Nephron progenitor cell (in vitro differentiated cells): ENCODE measurements around the gene NSL1.
"Not testable (repeated sequence)": the region's sequence is repeated elsewhere in the genome, so short reads cannot be mapped to it uniquely, and the experiment has no call there.

Source experiments
- DNase-seq: peaks from one replicate; pipeline ENCODE4 v3.0.0; 2021
- H3K27ac Mint-ChIP-seq: 2 replicates; pipeline ENCODE4 v1.8.0; 2021; ENCODE audit warnings: mild to moderate bottlenecking, moderate library complexity, mixed read lengths
- H3K27me3 Mint-ChIP-seq: 2 replicates; pipeline ENCODE4 v1.8.0; 2021; ENCODE audit warnings: mild to moderate bottlenecking, low read depth, mixed read lengths; ENCODE audit not compliant: poor library complexity
- H3K36me3 Mint-ChIP-seq: 2 replicates; pipeline ENCODE4 v1.8.0; 2021; ENCODE audit warnings: low read depth, mixed read lengths
- H3K4me1 Mint-ChIP-seq: 2 replicates; pipeline ENCODE4 v1.8.0; 2021; ENCODE audit warnings: mixed read lengths
- H3K4me3 Mint-ChIP-seq: 2 replicates; pipeline ENCODE4 v1.8.0; 2021; ENCODE audit warnings: mild to moderate bottlenecking, moderate library complexity, mixed read lengths
- H3K9me3 Mint-ChIP-seq: 2 replicates; pipeline ENCODE4 v1.8.0; 2021; ENCODE audit warnings: mild to moderate bottlenecking, moderate library complexity, mixed read lengths
- CTCF ChIP-seq: fragments of 200-600 bp; sonication (generic); IDR thresholded peaks from 2 replicates; pipeline ENCODE4 v1.5.0; 2021; ENCODE audit warnings: antibody characterized with exemption

NSL1 gene

DNA sequence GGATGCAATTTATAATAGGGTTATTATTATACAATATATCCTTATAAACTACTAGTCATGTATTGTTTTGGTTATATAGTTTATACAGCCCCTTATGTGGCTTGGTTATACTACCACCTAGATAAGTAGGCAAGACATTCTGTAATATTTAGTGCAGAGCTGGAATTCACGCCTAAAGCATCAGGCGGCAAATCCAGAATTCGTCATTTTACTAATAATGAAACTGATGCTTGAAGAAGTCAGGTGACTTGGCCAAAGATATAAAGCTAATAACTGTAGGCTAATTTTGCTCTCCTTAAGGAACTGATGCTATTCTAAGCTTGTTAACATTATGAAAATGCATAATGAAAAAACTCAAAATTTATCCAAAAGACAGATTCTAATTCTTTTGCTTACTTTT lies 10.8 kb downstream of the NSL1 start:
- no peak overlapping the region for H3K27ac Mint-ChIP-seq
- H3K4me1 Mint-ChIP-seq: no peaks in the 10 kb centered on the region
- H3K36me3 Mint-ChIP-seq: peaks cover 74% of the 10 kb centered on the region
- peaks cover 24% of the 10 kb centered on the region for H3K9me3 Mint-ChIP-seq
- no peak overlapping the region for H3K4me3 Mint-ChIP-seq
- no peak for TF ChIP-seq CTCF
- DNase-seq: no peak
- H3K27me3 Mint-ChIP-seq: peaks cover 4% of the 10 kb centered on the region

GRCh38 chr1:212779086-212779485 lies 12.5 kb downstream of the NSL1 start:
- not testable (repeated sequence) for DNase-seq, H3K4me3 Mint-ChIP-seq, H3K27ac Mint-ChIP-seq, H3K27me3 Mint-ChIP-seq, H3K4me1 Mint-ChIP-seq
- H3K36me3 Mint-ChIP-seq: peaks cover 79% of the 10 kb centered on the region
- H3K9me3 Mint-ChIP-seq: peaks cover 30% of the 10 kb centered on the region

DNA sequence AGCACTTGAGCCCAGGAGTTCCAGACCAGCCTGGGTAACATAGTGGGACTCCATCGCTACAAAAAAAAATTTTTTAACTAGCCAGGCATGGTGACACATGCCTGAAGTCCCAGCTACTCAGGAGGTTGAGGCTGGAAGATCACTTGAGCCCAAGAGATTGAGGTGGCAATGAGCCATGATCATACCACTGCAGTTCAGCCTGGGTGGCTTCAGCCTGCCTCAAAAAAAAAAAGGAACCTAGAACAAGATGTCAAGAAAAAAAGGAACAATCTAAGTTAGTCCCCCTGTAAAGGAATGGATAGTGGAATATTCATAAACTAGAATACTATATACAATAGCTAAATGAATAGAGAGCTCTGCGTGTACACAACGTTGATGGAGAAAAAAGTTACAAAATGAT lies 14.4 kb downstream of the NSL1 start:
- Mint-ChIP-seq H3K36me3 (peaks cover 79% of the 10 kb centered on the region), H3K4me1 (no peaks in the 10 kb centered on the region)

DNA sequence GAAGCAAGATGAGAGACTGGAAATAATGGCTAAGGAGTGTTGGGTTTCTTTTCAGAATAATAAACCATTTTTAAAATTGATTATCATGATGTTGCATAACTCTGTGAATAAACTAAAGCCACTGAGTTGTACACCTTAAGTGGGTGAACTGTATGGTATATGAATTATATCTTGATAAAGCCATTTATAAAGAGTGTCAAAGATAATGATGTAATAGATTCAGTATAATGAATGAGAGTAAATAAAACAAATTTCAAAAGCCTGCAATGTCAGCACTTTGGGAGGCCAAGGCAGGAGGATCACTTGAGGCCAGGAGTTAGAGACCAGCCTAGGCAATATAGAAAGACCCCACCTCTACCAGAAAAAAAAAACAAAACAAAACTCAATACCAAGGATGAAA lies 16.3 kb downstream of the NSL1 start:
- no peak for DNase-seq
- H3K27ac Mint-ChIP-seq: peak overlapping the region; percentile 53
- H3K9me3 Mint-ChIP-seq: peaks cover 59% of the 10 kb centered on the region
- H3K27me3 Mint-ChIP-seq: peaks cover 6% of the 10 kb centered on the region
- peaks cover 79% of the 10 kb centered on the region for H3K36me3 Mint-ChIP-seq
- no peaks in the 10 kb centered on the region for H3K4me1 Mint-ChIP-seq
- no peak for TF ChIP-seq CTCF
- no peak overlapping the region for H3K4me3 Mint-ChIP-seq

More for the DNA sequence above, 14.4 kb downstream of the NSL1 start:
- no peak for TF ChIP-seq CTCF
- H3K27ac Mint-ChIP-seq: no peak overlapping the region
- H3K9me3 Mint-ChIP-seq: peaks cover 47% of the 10 kb centered on the region
- H3K4me3 Mint-ChIP-seq: no peak overlapping the region
- DNase-seq: no peak
- peaks cover 4% of the 10 kb centered on the region for H3K27me3 Mint-ChIP-seq

DNA sequence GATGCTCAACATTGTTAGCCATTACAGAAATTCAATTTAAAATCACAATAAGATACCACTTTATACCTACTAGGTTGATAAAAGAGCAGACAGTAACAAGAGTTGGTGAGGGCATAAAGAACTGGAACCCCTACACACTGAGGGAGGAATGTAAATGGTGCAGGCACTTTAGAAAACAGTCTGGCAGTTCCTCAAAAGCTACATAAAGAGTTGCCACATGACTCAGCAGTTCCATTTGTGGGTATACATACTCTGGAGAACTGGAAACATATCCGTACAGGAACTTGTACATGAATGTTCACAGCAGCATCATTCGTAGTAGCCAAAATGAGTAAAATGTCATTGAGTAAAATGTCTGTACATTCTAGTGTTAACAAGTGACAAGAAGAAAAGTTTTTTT lies 17.0 kb downstream of the NSL1 start:
- H3K36me3 Mint-ChIP-seq: peaks cover 84% of the 10 kb centered on the region
- no peak for DNase-seq
- peaks cover 9% of the 10 kb centered on the region for H3K27me3 Mint-ChIP-seq
- no peak overlapping the region for H3K4me3 Mint-ChIP-seq
- no peak for TF ChIP-seq CTCF
- no peaks in the 10 kb centered on the region for H3K4me1 Mint-ChIP-seq
- no peak overlapping the region for H3K27ac Mint-ChIP-seq
- H3K9me3 Mint-ChIP-seq: peaks cover 65% of the 10 kb centered on the region

DNA sequence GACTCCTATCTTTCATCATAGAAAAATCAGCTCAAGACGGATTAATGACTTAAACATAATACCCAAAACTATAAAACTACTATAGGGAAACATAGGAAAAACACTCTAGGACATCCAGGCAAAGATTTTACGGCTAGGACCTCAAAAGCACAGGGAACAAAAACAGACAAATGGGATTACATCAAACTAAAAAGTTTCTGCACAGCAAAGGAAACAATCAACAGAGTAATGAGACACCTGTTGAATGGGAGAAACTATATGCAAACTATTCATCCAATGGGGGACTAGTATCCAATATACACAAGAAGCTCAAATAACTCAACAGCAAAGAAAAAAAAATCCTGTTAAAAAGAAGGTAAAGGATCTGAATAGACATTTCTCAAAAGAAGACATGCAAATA lies 18.6 kb downstream of the NSL1 start:
- H3K4me3 Mint-ChIP-seq: no peak overlapping the region
- H3K36me3 Mint-ChIP-seq: peaks cover 95% of the 10 kb centered on the region
- DNase-seq: no peak
- H3K27ac Mint-ChIP-seq: no peak overlapping the region
- H3K9me3 Mint-ChIP-seq: peaks cover 74% of the 10 kb centered on the region
- no peak for TF ChIP-seq CTCF
- H3K4me1 Mint-ChIP-seq: no peaks in the 10 kb centered on the region
- H3K27me3 Mint-ChIP-seq: peaks cover 9% of the 10 kb centered on the region
